Lung (tissue), 12 donors: ENCODE data around the gene MEIS2. TPM values are rescaled to one million over a fixed set of nuclear protein-coding genes. Genes with fewer than 3 reads are reported as not detected.
"Not testable (repeated sequence)": the region's sequence is repeated elsewhere in the genome, so short reads cannot be mapped to it uniquely, and the experiment has no call there.

ENCODE experiments used
- ATAC-seq: fragments of 200-7000 bp; cut with Tn5 transposase; one replicate; pipeline ENCODE4 v1.9.1; 2020; ENCODE audit warnings: moderate number of reproducible peaks; ENCODE audit not compliant: insufficient read depth, low FRiP score
- DNase-seq, 3 donors: peaks; one replicate each; pipeline ENCODE4 v3.0.0-alpha.2; 2013 to 2017
- H3K27ac ChIP-seq, 2 donors: one replicate each; pipeline ENCODE4 v1.5.1; 2013; ENCODE audit warnings: mild to moderate bottlenecking in 2 of 2, moderate library complexity in 2 of 2, control low read depth in 1 of 2, inconsistent platforms in 1 of 2, low read depth in 1 of 2, low read length in 1 of 2
- H3K27me3 ChIP-seq, 3 donors: one replicate each; pipeline ENCODE4 v1.5.1; 2013; ENCODE audit warnings: low read length in 2 of 3; ENCODE audit not compliant: control insufficient read depth in 3 of 3, insufficient read depth in 3 of 3
- H3K36me3 ChIP-seq, 4 donors: one replicate each; pipeline ENCODE4 v1.5.1; 2013; ENCODE audit warnings: low read length in 4 of 4, mild to moderate bottlenecking in 1 of 4, moderate library complexity in 1 of 4; ENCODE audit not compliant: control insufficient read depth in 4 of 4, insufficient read depth in 4 of 4
- H3K4me1 ChIP-seq, 5 donors: one replicate each; pipeline ENCODE4 v1.5.1; 2013; ENCODE audit warnings: low read length in 5 of 5, mild to moderate bottlenecking in 2 of 5, moderate library complexity in 1 of 5; ENCODE audit not compliant: control insufficient read depth in 5 of 5, insufficient read depth in 5 of 5
- H3K4me3 ChIP-seq: one replicate; pipeline ENCODE4 v1.5.1; 2013; ENCODE audit warnings: mild to moderate bottlenecking, control low read depth, moderate library complexity
- H3K9ac ChIP-seq, 2 donors: one replicate each; pipeline ENCODE4 v1.5.1; 2013; ENCODE audit warnings: low read length in 2 of 2, control low read depth in 1 of 2; ENCODE audit not compliant: insufficient read depth in 1 of 2
- H3K9me3 ChIP-seq, 4 donors: one replicate each; pipeline ENCODE4 v1.5.1; 2013; ENCODE audit warnings: low read length in 3 of 4, mild to moderate bottlenecking in 1 of 4, moderate library complexity in 1 of 4; ENCODE audit not compliant: control insufficient read depth in 4 of 4, insufficient read depth in 3 of 4
- CTCF ChIP-seq: IDR thresholded peaks from 2 replicates; pipeline ENCODE4 v1.5.1; 2012; ENCODE audit warnings: mild to moderate bottlenecking; ENCODE audit errors: control extremely low read depth, extremely low read depth
- WGBS, 2 donors: extraction: QIAGEN DNeasy Blood & Tissue Kit; methylation state at CpG; one replicate each; pipeline ENCODE4 v1.1.7; 2013; 5-methylcytosine and 5-hydroxymethylcytosine counted together
- polyA plus RNA-seq, 2 donors: library from polyadenylated mRNA; stranded (reverse); fragments of 200-250 nt; gene quantifications; one replicate each; pipeline ENCODE4 v1.2.1, GENCODE V29; 2013
- total RNA-seq, 2 donors: library from RNA; depleted of rRNA in 1 of 2; stranded (reverse); fragments of >200 nt in 1 of 2; gene quantifications; one replicate each; pipeline ENCODE4 v1.2.1, GENCODE V29; 2014 to 2021
- donor health status: control.
- donor health status: control.
- donor health status: Bipolar disorder and iron deficiency.
- donor health status: healthy.
- donor health status: DM: yes; HTN: yes; CAD: no.

Gene MEIS2
- total and polyA plus RNA-seq, 4 donors, result 5.6 to 47.5 (median 13.7) TPM

GRCh38 chr15:36994790-36995189 is 105.6 kb downstream of the MEIS2 start:
- DNase-seq (no peak), ATAC-seq (no peak)
- Histone ChIP-seq H3K36me3 (peaks cover 0 to 3% (median 0%) of the 10 kb centered on the region in 4 donors), H3K9ac (no peak overlapping the region), H3K9me3 (no peaks in the 10 kb centered on the region), H3K4me3 (no peak overlapping the region), H3K27me3 (no peaks in the 10 kb centered on the region), H3K27ac (peak overlapping the region in 1 of 2 donors; percentile 9), H3K4me1 (peaks cover 0 to 14% (median 0%) of the 10 kb centered on the region in 5 donors)
- TF ChIP-seq CTCF, result no peak
- 90 to 92% methylated on average over 8 of the region's 8 CpGs for WGBS, 2 donors

- H3K4me3 ChIP-seq, result no peak overlapping the region
- no peak overlapping the region for H3K27ac ChIP-seq
- no peak for ATAC-seq
- H3K9me3 ChIP-seq, result no peaks in the 10 kb centered on the region
- no peak overlapping the region for H3K9ac ChIP-seq
- TF ChIP-seq CTCF, result no peak
- peaks cover 0 to 3% (median 0%) of the 10 kb centered on the region in 4 donors for H3K36me3 ChIP-seq
- H3K27me3 ChIP-seq, result no peaks in the 10 kb centered on the region
- peaks cover 0 to 14% (median 0%) of the 10 kb centered on the region in 5 donors for H3K4me1 ChIP-seq
- no peak for DNase-seq
- 77 to 89% methylated on average over 5 of the region's 5 CpGs for WGBS, 2 donors
These were observed 107.9 kb downstream of the MEIS2 start for GRCh38 chr15:36992454-36992853.

GRCh38 chr15:36988947-36989346 is 111.4 kb downstream of the MEIS2 start:
- Histone ChIP-seq H3K9me3 (no peaks in the 10 kb centered on the region), H3K4me1 (peaks cover 0 to 1% (median 0%) of the 10 kb centered on the region in 5 donors), H3K27me3 (no peaks in the 10 kb centered on the region), H3K4me3 (no peak overlapping the region), H3K36me3 (no peaks in the 10 kb centered on the region), H3K9ac (no peak overlapping the region), H3K27ac (peak overlapping the region in 1 of 2 donors; percentile 23)
- DNase-seq, result no peak
- ATAC-seq, result no peak
- no peak for TF ChIP-seq CTCF

GRCh38 chr15:36982430-36982829 is 117.9 kb downstream of the MEIS2 start:
- H3K9me3 ChIP-seq, result peaks cover 0 to 2% (median 0%) of the 10 kb centered on the region in 4 donors
- H3K36me3 ChIP-seq, result no peaks in the 10 kb centered on the region
- H3K27me3 ChIP-seq, result no peaks in the 10 kb centered on the region
- no peaks in the 10 kb centered on the region for H3K4me1 ChIP-seq
- H3K27ac ChIP-seq, result peak overlapping the region in 1 of 2 donors; percentile 16
- no peak for TF ChIP-seq CTCF
- ATAC-seq, result no peak
- H3K9ac ChIP-seq, result no peak overlapping the region
- H3K4me3 ChIP-seq, result no peak overlapping the region
- no peak for DNase-seq

GRCh38 chr15:36980281-36980680 is 120.1 kb downstream of the MEIS2 start:
- not testable (repeated sequence) for ATAC-seq, H3K27me3 ChIP-seq, DNase-seq, H3K27ac ChIP-seq, H3K4me1 ChIP-seq, H3K4me3 ChIP-seq, H3K9me3 ChIP-seq, H3K36me3 ChIP-seq, H3K9ac ChIP-seq
- WGBS, 2 donors, result 91 to 99% methylated on average over 2 of the region's 2 CpGs
